NCI-H1105 (cell line): ENCODE data around the gene GALNT10.

Source experiments
- DNase-seq: peaks from one replicate; lab custom pipeline; 2025; lab: John Stamatoyannopoulos, UW

Gene GALNT10

DNA sequence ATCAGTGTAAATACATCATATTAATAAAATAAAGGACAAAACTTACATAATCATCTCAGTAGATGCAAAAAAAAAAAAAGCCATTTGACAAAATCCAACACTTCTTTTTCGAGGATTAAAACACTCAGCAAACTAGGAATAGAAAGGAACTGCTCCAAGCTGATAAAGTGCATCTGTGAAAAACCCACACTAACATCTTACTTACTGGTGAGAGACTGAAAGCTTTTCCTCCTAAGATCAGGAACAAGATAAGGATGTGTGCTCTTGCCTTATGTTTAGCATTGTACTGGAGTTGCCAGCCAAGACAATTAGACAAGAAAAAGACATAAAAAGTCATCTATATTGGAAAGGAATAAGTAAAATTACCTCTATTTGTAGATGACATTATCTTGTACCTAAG, 135.0 kb downstream of the GALNT10 start:
- DNase-seq: no peak

DNA sequence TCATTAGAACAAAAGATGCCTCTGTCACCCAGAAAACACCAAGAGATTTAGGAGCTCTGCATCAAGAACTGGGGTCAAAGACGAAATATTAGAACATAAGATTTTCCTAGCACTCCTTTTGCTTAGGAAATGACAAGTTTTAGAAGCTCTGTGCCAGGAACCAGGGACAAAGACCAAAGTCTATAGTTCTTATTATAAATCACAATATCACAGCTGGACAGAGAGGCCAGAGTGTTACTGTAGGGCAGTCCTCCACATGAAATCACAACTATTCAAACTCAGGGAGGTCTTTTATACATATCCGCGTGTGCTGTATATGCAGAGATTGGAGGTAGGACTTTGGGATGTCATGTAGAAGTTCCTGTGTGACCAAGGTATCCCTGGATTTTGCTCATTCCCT, 138.5 kb downstream of the GALNT10 start:
- no peak for DNase-seq

DNA sequence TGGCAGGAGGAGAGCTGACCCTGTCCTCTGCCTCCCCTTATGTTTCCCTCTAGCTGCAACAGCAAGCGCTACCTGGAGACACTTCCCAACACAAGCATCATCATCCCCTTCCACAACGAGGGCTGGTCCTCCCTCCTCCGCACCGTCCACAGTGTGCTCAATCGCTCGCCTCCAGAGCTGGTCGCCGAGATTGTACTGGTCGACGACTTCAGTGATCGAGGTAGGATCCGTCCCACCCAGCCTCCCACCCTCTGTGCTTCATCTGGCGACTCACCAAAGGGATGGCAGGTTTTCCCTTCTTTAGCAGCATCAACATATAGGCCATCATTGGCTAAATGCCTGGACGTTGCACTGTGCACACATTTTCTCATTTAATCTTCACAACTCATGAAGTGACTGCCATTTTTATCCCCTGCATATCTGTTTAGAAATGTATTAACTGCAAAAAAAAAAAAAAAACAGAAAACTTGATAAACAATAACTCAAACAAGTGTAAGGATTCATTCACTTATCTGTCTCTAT, 139.0 kb downstream of the GALNT10 start:
- DNase-seq: no peak

DNA sequence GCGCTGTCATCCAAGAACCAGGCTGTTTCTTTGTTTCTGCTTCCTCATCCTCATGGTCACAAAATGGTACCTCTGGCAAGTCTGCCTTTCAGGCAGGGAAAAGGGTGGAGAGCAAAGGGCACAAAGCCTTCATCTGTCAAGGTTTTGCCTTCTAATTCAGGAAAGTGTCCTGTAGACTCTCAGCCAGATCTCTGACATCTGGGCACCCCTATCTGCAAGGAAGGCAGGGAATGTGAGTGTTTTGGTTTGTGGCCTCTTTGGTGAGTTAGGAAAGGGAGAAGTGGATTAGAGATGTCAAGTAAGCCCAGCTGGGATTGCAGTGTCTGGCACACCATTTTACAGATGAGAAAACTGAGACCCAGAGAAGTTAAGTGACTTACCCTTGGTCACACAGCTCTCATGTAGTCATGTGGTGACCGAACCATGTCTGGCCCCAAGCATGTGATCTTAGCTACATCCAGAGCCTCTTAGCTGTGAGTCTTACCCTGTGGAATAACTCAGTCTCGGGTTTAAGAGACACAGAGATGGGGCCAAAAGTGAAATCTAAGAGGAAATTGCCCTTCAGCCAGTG, 139.6 kb downstream of the GALNT10 start:
- DNase-seq: no peak

DNA sequence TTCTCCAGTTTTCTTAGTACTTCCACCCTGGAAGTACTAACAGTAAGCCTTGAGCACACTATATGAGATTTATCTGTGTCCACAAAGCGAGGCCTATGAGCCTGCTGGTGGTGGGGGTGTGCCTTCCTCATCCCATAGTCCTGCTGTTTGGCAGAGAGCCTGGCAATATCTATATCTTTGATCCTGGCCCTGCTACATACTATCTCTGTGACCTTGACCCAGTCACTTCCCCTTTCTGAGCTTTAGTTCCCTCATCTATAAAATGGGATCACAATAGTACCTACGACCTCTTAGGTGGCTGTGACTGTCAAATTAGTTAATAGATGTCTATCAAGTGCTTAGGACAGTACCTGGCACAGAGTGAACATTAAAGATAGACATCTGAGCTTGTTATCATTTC, 140.7 kb downstream of the GALNT10 start:
- no peak for DNase-seq

- no peak for DNase-seq
Measured at GRCh38 chr5:154331924-154332323, 141.4 kb downstream of the GALNT10 start.

- no peak for DNase-seq
Measured at GRCh38 chr5:154332451-154332850, 141.9 kb downstream of the GALNT10 start.

DNA sequence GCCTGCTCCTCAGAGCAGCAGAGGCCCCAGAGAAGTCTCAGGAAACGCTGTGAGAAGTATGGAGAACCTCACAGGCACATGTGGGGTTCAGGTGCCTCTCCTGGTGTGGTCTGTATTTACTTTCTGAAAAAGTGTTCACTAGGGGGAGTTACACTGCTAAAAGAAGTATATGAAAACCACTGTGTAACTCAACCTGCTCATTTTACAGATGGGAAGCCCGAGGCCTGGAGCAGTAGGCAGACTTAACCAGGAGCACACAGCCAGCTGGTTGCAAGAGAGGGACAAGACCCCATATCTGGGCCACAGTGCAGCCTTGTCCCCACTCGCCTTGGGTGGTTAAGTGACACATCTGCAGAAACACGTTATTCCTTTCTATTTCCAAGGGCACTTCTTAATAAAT, 142.5 kb downstream of the GALNT10 start:
- no peak for DNase-seq

- DNase-seq: no peak
Measured at GRCh38 chr5:154334406-154335064, 144.0 kb downstream of the GALNT10 start.

DNA sequence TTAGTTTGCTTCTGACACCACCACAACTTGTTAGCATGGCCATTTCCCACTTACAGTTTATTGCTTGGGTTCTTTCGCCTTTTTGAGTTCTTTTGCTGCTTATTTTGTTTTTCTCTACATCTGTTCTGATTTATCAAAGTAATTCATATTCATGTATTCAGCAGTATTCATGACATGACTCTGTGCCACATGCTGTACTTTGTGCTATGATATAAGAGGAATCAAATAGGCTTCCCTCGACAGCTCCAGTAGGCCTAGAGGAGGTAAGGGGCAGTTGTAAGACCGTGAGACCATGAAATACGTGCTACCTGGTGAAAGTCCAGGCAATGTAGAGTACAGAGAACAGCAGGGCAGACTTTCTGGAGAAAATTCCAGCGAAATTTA, 144.5 kb downstream of the GALNT10 start:
- DNase-seq: no peak

DNA sequence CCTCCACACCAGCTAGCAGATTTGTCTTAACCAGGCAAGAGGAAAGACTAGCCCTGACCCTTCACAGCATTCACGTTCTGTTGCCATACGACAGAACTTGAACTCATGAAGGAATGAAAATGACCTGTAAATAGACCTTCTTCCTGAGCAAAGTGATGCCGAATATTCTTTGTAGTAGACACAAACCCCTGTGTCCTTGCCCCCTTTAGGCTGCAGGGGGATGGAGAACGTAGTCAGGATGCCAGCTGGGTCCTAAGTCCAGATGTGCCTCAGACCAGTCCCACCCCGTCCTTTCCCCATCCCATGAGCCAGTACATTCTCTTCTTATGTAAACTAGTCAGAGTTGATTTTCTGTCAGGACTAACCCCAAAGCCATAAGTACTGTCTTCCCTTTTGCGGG, 151.1 kb downstream of the GALNT10 start:
- DNase-seq: no peak

DNA sequence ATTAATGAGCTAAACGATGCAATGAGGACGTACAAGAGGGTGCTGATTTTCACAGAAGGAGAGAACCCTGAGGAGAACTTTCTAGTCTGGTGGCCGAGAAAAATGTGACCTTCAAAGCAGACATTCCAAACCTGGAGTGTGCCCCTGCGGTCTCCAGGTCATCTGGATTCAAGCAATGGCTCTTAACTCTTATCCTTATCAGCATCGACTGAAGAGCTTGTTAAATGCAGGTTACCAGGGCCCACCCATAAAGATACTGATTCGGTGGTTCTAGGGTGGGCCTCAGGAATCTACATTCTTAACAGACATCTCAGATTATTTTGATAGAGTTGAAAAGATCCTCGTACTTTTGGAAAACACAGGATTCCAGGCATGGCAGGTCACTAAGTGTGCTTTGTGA, 151.7 kb downstream of the GALNT10 start:
- no peak for DNase-seq

DNA sequence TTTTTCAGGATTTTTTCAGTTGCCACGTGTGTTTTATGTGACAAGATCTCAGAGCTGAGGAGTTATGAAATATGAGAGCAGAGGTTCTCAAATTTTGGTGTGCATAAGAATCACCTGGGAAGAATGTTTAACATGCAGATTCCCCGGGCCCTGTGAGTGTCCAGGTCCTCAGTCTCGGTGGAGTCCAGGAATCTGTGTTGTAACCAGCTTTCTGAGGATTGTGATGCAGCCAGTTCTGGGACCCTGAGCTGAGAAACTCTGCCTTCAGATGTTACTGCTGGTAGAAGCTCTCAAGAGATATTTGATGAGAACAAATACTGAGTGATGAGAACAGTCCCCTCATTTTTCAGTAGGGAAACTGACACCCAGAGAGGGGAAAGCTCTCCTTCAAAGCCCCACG, 152.4 kb downstream of the GALNT10 start:
- no peak for DNase-seq

- DNase-seq: no peak
Measured at GRCh38 chr5:154344461-154344860, 153.9 kb downstream of the GALNT10 start.

GRCh38 chr5:154345255-154345952, 154.9 kb downstream of the GALNT10 start:
- no peak for DNase-seq

DNA sequence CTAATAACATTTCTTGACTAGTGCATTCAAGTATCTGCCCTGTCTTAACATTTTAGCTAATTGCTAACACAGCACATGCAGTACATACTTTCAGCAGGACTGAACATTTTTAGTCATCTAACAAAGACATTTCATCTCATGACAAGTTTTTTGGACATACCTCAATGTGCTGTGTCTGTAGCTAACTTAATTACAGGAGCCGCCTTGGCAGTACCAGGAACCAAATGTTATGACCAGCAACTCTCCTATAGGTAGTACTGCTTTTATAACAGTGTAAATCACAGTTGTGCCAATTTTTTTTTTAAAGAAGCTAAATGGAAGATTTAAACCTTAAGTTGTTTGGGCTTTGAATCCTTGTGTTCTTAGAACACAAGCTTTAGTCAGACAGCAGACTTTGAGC, 155.9 kb downstream of the GALNT10 start:
- no peak for DNase-seq

DNA sequence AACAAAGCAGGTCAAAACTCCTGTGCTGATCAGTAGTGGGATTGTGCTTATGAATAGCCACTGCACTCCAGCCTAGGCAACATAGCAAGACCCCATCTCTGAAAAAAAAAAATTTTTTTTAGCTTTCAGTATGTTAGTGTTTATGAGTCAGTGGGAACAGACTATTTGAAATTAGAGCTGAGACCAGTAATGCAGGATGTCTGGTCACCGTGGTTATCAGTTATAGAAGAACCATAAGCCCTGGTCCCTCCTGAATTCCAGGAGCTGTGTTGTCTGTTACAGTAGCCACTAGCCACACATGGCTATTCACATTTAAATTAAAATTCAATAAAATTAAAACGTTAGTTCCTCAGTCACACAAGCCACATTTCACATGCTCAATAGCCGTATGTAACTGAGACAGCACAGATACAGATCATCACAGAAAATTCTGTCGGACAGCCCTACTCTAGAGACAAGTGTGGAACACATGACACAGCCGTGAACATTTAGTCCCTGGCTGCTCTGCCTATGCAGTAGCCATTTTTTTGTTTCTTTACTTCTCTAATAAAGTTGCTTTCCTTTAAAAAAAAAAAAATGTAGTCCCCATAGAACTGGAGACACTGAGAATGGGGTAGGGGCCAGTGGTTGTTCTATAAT, 159.2 kb downstream of the GALNT10 start:
- no peak for DNase-seq

DNA sequence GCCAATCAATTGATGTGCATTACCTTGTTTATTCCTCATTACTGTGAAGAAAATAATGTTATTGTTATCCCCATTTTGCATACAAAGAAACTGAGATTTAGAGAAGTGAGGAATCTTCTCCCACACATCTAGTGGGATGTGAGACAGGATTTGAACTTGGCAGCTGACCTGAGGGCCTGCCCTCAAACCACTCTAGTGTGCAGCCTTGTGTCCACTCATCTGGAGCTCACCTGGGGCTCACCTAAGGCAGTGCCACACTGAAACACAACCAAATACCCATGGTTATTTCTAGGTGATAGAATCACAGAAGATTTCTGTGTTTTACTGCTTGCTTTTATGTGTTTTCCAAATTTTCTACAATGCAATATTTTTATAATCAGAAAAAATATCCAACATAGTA, 160.6 kb downstream of the GALNT10 start:
- no peak for DNase-seq

- no peak for DNase-seq
Measured at GRCh38 chr5:154351566-154351965, 161.0 kb downstream of the GALNT10 start.

- DNase-seq: no peak
Measured at GRCh38 chr5:154352960-154353548, 162.5 kb downstream of the GALNT10 start.

DNA sequence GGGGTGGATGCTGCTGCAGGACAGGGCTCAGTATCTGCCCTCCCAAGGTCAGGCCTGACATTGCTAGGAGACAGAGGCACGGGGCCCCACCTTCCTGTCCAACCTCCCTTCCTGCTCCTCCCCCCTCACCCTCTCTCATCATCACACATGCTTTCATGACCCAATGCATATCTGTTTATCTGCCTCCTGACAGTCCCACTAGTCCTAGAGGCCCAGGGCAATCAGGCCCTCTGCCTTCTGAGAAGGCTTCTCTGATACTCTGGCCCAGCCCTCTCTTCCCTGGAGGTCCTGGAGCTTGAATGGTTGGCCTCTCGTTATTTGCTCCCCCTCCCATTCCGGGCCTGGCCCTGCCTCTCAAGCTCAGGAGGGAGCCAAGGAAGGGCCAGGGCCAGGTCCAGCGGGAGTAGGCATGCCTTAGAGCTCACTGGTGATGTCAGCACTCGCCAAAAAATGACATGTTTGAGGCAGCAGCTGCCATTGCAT, 164.6 kb downstream of the GALNT10 start:
- DNase-seq: no peak

DNA sequence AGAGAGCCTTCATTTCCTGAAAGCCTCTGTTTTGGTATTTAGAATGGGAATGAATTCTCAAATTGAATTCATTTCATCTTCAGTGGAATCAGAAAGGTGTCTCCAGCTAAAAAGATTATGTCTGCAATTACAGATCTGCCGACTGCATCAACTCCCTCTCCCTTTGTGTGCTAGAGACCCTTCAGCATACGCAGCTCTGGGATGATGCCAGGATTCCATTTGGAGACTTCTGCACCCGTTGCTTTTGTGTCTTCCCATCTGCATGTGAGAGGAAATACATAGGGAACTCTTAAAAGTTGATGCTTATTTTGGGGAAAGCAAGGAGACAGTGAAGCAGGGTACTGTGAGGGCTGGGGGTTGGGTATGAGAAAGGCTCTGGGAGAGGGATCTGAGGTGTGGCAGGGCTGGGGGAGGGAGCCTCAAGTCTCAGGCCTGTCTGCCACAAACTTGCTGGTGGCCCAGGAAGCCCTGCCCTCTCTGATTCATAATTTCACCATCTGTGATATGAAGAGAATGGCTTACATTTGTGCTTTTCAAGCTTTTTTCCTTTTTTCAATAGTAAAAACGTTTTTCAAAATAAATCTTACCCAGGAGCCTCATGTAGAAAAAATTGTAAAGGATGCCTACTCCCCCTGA, 165.6 kb downstream of the GALNT10 start:
- peak; percentile 1 for DNase-seq
